ENCODE measurements around the gene CPNE7. TPM values are rescaled to one million over a fixed set of nuclear protein-coding genes. Genes with fewer than 3 reads are reported as not detected.

Gene CPNE7
- total and polyA plus RNA-seq, 9 of the 15 experiments (the other 6 are each of a cell fraction or from before 2014, with no cell fraction given): 0.30 to 73.4 (median 32.7) TPM

DNA sequence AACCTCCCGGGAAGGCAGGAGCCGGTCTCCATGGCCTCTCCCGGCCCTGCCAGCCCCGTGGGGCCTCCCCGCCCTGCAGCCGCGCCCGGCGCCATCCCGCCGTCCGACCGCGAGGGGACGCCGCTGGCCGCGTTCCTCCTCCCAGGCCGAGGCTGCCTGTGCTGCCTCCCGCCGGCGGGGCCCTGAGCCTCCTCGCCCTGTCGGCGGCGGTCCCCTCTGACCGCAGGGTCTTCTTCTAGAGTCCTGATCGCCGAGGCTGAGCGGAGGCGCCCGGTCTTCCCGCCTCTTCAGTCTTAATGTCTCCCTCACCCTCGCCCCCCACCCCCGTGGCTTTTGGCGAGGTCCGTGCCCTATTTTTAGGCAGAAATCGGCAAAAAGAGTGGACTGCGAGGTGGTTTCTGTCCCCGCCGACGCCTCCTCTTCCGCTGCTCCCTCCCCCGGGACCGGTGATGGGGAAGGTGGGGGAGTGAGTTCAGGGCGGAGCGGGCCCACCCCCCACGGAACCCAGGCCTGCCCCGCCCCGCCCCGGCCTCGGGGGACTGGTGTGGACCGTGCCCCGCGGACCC lies 794 bp upstream of the CPNE7 start (continued):
- TF ChIP-seq MEF2A (IDR thresholded peaks at IDR 0.05; ENCODE audit: control insufficient read depth, low read depth, low read length) (no peak), MTA2 (IDR thresholded peaks at IDR 0.05; ENCODE audit: low read depth) (no peak), PCBP1 (IDR thresholded peaks at IDR 0.05; ENCODE audit: low read depth, low read length, poor library complexity, severe bottlenecking) (peak; percentile 85), SIN3A (IDR thresholded peaks at IDR 0.05; ENCODE audit: borderline replicate concordance in 2 of 2, control insufficient read depth in 1 of 2, low read depth in 2 of 2, low read length in 2 of 2) (peak in 1 of 2 experiments; percentile 51; a peak in 1 of 4 replicates), ZNF263 (CRISPR knock-in tag; IDR thresholded peaks at IDR 0.05; ENCODE audit: borderline replicate concordance) (peak; percentile 60; the same call in 1 of the 2 replicates), SUPT5H (IDR thresholded peaks at IDR 0.05) (peak; percentile 72), ARID1B (IDR thresholded peaks at IDR 0.05) (0 out of 2 replicates have a peak, but pooled peaks have one; percentile 18), ETV1 (tag; conservative IDR thresholded peaks at IDR 0.05; ENCODE audit: low read depth) (0 out of 2 replicates have a peak, but pooled peaks have one; percentile 20), NONO (IDR thresholded peaks at IDR 0.05; ENCODE audit: low read depth in 2 of 2, low read length in 1 of 2) (peak in 1 of 2 experiments; percentile 81; a peak in 2 of 4 replicates), NR1H2 (CRISPR knock-in tag; IDR thresholded peaks at IDR 0.05) (no peak), SAFB (IDR thresholded peaks at IDR 0.05; ENCODE audit: borderline replicate concordance, low read depth, low read length) (0 out of 2 replicates have a peak, but pooled peaks have one; percentile 35), SAP30 (IDR thresholded peaks at IDR 0.05; ENCODE audit: borderline replicate concordance, insufficient read depth, low read depth, low read length, poor library complexity, severe bottlenecking) (no peak), SNRNP70 (optimal IDR thresholded peaks at IDR 0.05; ENCODE audit: low read depth, low read length) (no peak), NR4A1 (CRISPR knock-in tag; IDR thresholded peaks at IDR 0.05) (no peak), NR4A1 (tag; IDR thresholded peaks at IDR 0.05) (no peak)
- TF ChIP-seq, protein P1, sequence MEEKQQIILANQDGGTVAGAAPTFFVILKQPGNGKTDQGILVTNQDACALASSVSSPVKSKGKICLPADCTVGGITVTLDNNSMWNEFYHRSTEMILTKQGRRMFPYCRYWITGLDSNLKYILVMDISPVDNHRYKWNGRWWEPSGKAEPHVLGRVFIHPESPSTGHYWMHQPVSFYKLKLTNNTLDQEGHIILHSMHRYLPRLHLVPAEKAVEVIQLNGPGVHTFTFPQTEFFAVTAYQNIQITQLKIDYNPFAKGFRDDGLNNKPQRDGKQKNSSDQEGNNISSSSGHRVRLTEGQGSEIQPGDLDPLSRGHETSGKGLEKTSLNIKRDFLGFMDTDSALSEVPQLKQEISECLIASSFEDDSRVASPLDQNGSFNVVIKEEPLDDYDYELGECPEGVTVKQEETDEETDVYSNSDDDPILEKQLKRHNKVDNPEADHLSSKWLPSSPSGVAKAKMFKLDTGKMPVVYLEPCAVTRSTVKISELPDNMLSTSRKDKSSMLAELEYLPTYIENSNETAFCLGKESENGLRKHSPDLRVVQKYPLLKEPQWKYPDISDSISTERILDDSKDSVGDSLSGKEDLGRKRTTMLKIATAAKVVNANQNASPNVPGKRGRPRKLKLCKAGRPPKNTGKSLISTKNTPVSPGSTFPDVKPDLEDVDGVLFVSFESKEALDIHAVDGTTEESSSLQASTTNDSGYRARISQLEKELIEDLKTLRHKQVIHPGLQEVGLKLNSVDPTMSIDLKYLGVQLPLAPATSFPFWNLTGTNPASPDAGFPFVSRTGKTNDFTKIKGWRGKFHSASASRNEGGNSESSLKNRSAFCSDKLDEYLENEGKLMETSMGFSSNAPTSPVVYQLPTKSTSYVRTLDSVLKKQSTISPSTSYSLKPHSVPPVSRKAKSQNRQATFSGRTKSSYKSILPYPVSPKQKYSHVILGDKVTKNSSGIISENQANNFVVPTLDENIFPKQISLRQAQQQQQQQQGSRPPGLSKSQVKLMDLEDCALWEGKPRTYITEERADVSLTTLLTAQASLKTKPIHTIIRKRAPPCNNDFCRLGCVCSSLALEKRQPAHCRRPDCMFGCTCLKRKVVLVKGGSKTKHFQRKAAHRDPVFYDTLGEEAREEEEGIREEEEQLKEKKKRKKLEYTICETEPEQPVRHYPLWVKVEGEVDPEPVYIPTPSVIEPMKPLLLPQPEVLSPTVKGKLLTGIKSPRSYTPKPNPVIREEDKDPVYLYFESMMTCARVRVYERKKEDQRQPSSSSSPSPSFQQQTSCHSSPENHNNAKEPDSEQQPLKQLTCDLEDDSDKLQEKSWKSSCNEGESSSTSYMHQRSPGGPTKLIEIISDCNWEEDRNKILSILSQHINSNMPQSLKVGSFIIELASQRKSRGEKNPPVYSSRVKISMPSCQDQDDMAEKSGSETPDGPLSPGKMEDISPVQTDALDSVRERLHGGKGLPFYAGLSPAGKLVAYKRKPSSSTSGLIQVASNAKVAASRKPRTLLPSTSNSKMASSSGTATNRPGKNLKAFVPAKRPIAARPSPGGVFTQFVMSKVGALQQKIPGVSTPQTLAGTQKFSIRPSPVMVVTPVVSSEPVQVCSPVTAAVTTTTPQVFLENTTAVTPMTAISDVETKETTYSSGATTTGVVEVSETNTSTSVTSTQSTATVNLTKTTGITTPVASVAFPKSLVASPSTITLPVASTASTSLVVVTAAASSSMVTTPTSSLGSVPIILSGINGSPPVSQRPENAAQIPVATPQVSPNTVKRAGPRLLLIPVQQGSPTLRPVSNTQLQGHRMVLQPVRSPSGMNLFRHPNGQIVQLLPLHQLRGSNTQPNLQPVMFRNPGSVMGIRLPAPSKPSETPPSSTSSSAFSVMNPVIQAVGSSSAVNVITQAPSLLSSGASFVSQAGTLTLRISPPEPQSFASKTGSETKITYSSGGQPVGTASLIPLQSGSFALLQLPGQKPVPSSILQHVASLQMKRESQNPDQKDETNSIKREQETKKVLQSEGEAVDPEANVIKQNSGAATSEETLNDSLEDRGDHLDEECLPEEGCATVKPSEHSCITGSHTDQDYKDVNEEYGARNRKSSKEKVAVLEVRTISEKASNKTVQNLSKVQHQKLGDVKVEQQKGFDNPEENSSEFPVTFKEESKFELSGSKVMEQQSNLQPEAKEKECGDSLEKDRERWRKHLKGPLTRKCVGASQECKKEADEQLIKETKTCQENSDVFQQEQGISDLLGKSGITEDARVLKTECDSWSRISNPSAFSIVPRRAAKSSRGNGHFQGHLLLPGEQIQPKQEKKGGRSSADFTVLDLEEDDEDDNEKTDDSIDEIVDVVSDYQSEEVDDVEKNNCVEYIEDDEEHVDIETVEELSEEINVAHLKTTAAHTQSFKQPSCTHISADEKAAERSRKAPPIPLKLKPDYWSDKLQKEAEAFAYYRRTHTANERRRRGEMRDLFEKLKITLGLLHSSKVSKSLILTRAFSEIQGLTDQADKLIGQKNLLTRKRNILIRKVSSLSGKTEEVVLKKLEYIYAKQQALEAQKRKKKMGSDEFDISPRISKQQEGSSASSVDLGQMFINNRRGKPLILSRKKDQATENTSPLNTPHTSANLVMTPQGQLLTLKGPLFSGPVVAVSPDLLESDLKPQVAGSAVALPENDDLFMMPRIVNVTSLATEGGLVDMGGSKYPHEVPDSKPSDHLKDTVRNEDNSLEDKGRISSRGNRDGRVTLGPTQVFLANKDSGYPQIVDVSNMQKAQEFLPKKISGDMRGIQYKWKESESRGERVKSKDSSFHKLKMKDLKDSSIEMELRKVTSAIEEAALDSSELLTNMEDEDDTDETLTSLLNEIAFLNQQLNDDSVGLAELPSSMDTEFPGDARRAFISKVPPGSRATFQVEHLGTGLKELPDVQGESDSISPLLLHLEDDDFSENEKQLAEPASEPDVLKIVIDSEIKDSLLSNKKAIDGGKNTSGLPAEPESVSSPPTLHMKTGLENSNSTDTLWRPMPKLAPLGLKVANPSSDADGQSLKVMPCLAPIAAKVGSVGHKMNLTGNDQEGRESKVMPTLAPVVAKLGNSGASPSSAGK (IDR thresholded peaks at IDR 0.05): no peak
- TF ChIP-seq, protein P2, sequence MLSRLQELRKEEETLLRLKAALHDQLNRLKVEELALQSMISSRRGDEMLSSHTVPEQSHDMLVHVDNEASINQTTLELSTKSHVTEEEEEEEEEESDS (CRISPR knock-in tag; IDR thresholded peaks at IDR 0.05): no peak

All from K562 (cell line).